HUES64 (cell line): ENCODE data around the gene UBL7.

Experiments used
- H3K27ac ChIP-seq: 2 replicates; pipeline ENCODE4 v1.7.0; 2013; ENCODE audit warnings: low read depth, low read length, inconsistent platforms
- H3K27me3 ChIP-seq: 2 replicates; pipeline ENCODE4 v1.6.1; 2013; ENCODE audit warnings: mild to moderate bottlenecking, low read length; ENCODE audit not compliant: insufficient read depth
- H3K36me3 ChIP-seq: 2 replicates; pipeline ENCODE4 v1.6.1; 2013; ENCODE audit warnings: mild to moderate bottlenecking, low read length; ENCODE audit not compliant: insufficient read depth
- H3K4me1 ChIP-seq: 2 replicates; pipeline ENCODE4 v1.6.1; 2013; ENCODE audit warnings: mild to moderate bottlenecking, low read length, moderate library complexity; ENCODE audit not compliant: insufficient read depth
- H3K4me3 ChIP-seq: 2 replicates; pipeline ENCODE4 v1.5.1; 2013; ENCODE audit warnings: mild to moderate bottlenecking, low read length, moderate library complexity
- H3K9ac ChIP-seq: 2 replicates; pipeline ENCODE4 v1.6.1; 2013; ENCODE audit warnings: mild to moderate bottlenecking, low read depth, low read length
- H3K9me3 ChIP-seq: 2 replicates; pipeline ENCODE4 v1.6.1; 2013; ENCODE audit warnings: low read depth, low read length; ENCODE audit not compliant: insufficient read depth
- WGBS: fragments of 150-250, 120-280 bp; methylation state at CpG from one replicate; pipeline ENCODE4 v1.1.7; 2013; ENCODE audit warnings: missing lambda C conversion rate; 5-methylcytosine and 5-hydroxymethylcytosine counted together

UBL7 gene

GRCh38 chr15:74420193-74420905 lies 40.6 kb downstream of the UBL7 start:
- H3K27ac ChIP-seq: no peak overlapping the region
- H3K9me3 ChIP-seq: no peaks in the 10 kb centered on the region
- H3K9ac ChIP-seq: no peak overlapping the region
- H3K36me3 ChIP-seq: peaks cover 20% of the 10 kb centered on the region
- no peak overlapping the region for H3K4me3 ChIP-seq
- 87% methylated on average over 9 of the region's 10 CpGs for WGBS
- H3K27me3 ChIP-seq: no peaks in the 10 kb centered on the region
- peaks cover 28% of the 10 kb centered on the region for H3K4me1 ChIP-seq

- WGBS: 93% methylated on average over 4 of the region's 4 CpGs
- H3K27ac ChIP-seq: no peak overlapping the region
Observed at GRCh38 chr15:74419432-74419831, 41.5 kb downstream of the UBL7 start.

GRCh38 chr15:74418575-74419338 lies 42.2 kb downstream of the UBL7 start:
- Histone ChIP-seq H3K27me3 (no peaks in the 10 kb centered on the region), H3K9ac (no peak overlapping the region), H3K4me1 (peaks cover 26% of the 10 kb centered on the region), H3K36me3 (peaks cover 35% of the 10 kb centered on the region), H3K27ac (no peak overlapping the region), H3K4me3 (no peak overlapping the region), H3K9me3 (no peaks in the 10 kb centered on the region)
- 92% methylated on average over 16 of the region's 16 CpGs for WGBS

More at GRCh38 chr15:74419432-74419831, 41.5 kb downstream of the UBL7 start:
- H3K36me3 ChIP-seq: peaks cover 28% of the 10 kb centered on the region
- H3K9ac ChIP-seq: no peak overlapping the region
- H3K9me3 ChIP-seq: no peaks in the 10 kb centered on the region
- no peak overlapping the region for H3K4me3 ChIP-seq
- no peaks in the 10 kb centered on the region for H3K27me3 ChIP-seq
- H3K4me1 ChIP-seq: peaks cover 28% of the 10 kb centered on the region

DNA sequence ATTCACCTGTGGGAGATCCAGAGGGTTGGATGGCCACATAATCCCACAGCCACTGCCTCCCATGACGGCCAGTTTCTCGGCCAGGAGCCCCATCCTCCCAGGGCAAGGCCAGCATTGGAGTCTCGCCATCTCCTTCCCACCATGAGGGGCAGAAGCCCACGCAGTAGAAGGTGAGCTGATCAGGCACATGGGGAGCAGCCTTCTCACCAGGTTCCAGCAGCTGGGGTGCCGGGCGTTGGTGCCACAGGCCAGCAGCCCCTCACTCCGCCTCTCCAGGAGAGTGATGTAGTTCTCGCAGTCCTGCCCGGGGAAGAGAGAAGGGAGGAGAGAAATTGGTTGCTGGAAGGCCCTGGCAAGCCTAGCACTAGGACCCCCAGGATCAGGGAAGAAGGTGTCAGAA lies 43.3 kb downstream of the UBL7 start:
- Histone ChIP-seq H3K27me3 (no peaks in the 10 kb centered on the region), H3K27ac (no peak overlapping the region), H3K9me3 (no peaks in the 10 kb centered on the region), H3K4me1 (peaks cover 15% of the 10 kb centered on the region), H3K36me3 (peaks cover 45% of the 10 kb centered on the region), H3K4me3 (no peak overlapping the region), H3K9ac (no peak overlapping the region)
- 93% methylated on average over 9 of the region's 9 CpGs for WGBS

- Histone ChIP-seq H3K4me3 (no peak overlapping the region), H3K4me1 (peaks cover 11% of the 10 kb centered on the region), H3K27me3 (no peaks in the 10 kb centered on the region), H3K9ac (no peak overlapping the region), H3K36me3 (peaks cover 45% of the 10 kb centered on the region), H3K9me3 (no peaks in the 10 kb centered on the region), H3K27ac (no peak overlapping the region)
- whole genome bisulfite sequencing: 91% methylated on average over 13 of the region's 13 CpGs
Observed at GRCh38 chr15:74417225-74417624, 43.7 kb downstream of the UBL7 start.

- Histone ChIP-seq H3K36me3 (peaks cover 51% of the 10 kb centered on the region), H3K4me3 (no peak overlapping the region), H3K27ac (no peak overlapping the region), H3K9me3 (no peaks in the 10 kb centered on the region), H3K4me1 (peaks cover 2% of the 10 kb centered on the region; the same call in 1 of the 2 replicates), H3K27me3 (no peaks in the 10 kb centered on the region), H3K9ac (no peak overlapping the region)
- 93% methylated on average over 18 of the region's 19 CpGs for WGBS
Observed at GRCh38 chr15:74415966-74416916, 44.7 kb downstream of the UBL7 start.

DNA sequence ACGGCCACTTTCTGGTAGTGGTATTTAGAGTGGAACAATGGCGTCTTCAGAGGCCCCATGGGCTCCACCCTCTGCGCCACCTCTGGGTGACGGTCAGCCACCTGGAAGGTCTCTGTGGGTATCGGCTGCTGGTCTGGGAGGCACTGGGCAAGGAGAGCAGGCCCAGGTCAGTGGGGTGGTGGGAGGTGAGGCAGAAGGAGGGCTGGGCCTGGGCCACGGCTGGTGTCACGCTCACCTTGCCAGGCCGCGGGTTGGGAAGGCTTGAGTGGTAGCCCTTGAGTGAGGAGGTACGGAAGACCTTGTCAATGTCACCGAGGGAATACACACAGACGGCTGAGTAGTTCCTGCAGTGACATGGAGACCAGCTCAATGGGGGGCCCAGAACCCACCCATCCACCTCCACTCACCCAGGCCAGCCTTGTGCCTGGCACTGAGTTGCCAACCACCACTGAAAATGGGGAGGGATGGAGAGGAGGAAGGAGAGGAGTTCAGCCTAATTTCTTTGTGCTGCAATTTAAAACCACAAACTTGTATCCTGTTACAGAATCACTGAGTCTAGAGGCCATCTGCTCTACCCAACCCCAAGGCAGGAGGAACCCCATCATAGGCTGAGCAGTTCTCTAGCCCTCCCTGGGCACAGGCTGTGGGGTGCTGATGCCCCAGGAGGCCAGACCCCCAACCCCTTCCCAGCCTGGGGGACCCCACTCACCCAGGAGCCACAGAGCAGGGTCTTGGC lies 46.2 kb downstream of the UBL7 start:
- H3K36me3 ChIP-seq: peaks cover 63% of the 10 kb centered on the region
- H3K27me3 ChIP-seq: no peaks in the 10 kb centered on the region
- no peaks in the 10 kb centered on the region for H3K9me3 ChIP-seq
- H3K9ac ChIP-seq: no peak overlapping the region
- H3K27ac ChIP-seq: no peak overlapping the region
- H3K4me1 ChIP-seq: no peaks in the 10 kb centered on the region
- no peak overlapping the region for H3K4me3 ChIP-seq
- WGBS: 97% methylated on average over 12 of the region's 12 CpGs

DNA sequence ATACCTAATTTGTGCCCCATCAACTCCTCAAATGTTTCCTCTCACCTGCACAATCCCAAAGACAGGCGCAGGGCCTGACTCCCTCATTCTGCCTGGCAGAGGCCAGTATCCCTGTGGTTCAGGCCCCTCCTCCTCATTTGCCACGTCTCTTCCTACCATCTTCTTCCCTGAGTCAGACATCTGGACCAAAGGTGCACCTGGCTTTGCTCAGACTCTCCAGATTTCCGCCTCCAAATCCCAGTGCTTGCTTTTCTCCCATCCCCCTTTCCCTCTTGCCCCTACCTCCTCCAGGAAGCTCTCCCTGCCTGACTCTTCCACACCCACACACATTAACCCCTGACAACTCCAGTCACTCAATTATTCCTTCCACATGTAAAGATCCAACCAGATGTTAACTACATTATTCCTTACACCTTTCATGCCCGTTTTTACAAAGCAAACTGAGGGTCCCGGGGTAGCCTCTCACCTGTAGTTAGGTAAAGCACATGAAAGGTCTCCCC lies 46.8 kb downstream of the UBL7 start:
- WGBS: 94% methylated on average over 5 of the region's 5 CpGs
- no peaks in the 10 kb centered on the region for H3K4me1 ChIP-seq

DNA sequence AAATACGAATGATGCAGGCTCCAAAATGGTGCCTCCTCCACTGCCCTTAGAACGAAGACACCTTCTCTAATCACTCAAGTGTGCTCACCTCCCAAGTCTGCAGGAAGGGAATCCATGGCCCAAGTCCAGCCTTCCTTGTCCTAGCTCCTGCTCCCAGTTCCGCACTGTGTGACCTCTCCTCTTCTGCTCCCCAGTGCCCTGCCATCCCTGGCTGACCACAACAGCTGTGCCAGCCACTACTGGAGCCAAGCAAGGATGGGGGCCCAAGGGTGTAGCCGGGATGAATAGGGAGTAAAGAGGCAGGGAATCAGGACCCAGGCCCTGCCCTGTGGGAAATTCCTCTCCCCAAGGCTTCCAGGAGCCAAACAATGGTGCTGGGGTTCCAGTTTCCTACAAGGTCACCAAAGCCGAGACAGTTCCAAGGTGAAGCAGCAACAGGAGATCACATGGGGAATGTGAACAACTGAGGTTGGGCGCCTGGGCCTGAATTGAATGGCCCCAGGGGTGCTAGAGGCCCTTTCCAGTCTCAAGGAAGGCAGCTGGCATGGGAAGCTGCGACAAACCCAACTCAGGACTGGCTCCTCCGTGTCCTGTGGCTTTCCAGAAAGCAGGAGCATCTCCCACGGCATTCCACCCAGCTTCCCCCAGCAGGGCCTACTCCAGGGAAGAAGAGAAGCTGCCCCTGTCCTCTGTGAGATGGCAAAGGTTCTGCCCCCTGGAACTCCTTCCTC lies 47.4 kb downstream of the UBL7 start:
- Histone ChIP-seq H3K4me3 (no peak overlapping the region), H3K36me3 (peaks cover 63% of the 10 kb centered on the region), H3K9ac (no peak overlapping the region), H3K27me3 (no peaks in the 10 kb centered on the region), H3K27ac (no peak overlapping the region), H3K4me1 (no peaks in the 10 kb centered on the region), H3K9me3 (no peaks in the 10 kb centered on the region)
- 92% methylated on average over 9 of the region's 9 CpGs for WGBS

More for the DNA sequence above, 46.8 kb downstream of the UBL7 start:
- Histone ChIP-seq H3K36me3 (peaks cover 63% of the 10 kb centered on the region), H3K9me3 (no peaks in the 10 kb centered on the region), H3K9ac (no peak overlapping the region), H3K4me3 (no peak overlapping the region), H3K27ac (no peak overlapping the region), H3K27me3 (no peaks in the 10 kb centered on the region)

DNA sequence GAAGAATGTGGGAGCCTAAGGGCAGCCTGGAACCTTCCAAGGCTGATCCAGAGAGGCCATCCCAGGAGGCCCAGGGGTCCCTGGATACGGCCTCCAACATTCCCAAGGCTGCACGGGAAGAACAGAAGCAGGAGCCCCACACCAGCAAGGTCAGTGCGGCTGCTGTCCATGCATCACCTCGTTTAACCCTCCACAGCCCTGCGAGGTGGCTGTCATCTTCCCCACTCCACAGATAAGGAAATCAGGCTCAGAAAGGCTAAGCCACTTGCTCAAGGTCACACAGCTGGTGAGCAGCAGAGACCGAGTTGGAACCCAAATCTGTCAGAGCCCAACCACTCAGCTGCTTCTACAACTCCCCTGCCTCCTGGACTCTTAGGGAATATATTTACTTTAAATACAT lies 48.8 kb downstream of the UBL7 start:
- H3K9me3 ChIP-seq: no peaks in the 10 kb centered on the region
- 80% methylated on average over 6 of the region's 6 CpGs for WGBS

More for the DNA sequence above, 48.8 kb downstream of the UBL7 start:
- no peaks in the 10 kb centered on the region for H3K27me3 ChIP-seq
- H3K9ac ChIP-seq: no peak overlapping the region
- no peak overlapping the region for H3K4me3 ChIP-seq
- peaks cover 2% of the 10 kb centered on the region; the same call in 1 of the 2 replicates for H3K4me1 ChIP-seq
- no peak overlapping the region for H3K27ac ChIP-seq
- H3K36me3 ChIP-seq: peaks cover 58% of the 10 kb centered on the region
